ENCODE measurements around the gene SULT1E1.

Gene SULT1E1

DNA sequence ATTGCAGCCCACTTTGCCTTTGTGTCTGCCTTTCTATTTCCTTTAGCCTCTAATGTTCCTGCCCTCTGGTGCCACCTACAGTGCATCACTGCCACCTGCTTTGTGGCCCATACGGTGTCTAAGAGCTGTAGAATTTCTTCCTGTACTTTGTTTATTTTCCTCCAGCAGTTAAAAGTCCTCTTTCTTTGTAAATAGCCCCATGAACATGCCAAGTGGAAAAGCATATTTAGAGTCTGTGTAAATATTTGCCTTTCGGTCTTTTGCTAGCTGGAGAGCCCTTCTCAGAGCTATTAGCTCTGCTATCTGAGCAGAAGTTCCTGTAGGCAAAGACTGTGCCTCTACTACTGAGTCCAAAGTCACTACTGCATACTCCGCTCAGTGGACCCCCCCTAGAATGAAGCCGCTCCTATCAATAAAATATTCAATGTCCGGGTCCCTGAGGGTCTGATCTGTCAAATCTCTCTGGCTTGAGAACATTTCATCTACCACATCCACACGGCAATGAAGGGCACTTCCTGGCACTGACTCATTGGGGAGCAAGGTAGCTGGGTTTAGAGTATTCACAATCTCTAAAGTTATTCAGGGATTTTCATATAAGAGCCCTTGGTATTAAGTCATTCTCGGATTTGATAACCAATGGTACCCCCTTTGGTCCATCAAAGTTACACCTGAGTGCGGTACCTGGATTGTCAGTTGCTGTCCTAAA lies 36.3 kb downstream of the SULT1E1 start:
- ChIA-PET CTCF (interaction anchor here (0.7 to 1.6 kb wide), 9 partner anchors 8 to 447 kb away, joined by 3 to 7 read pairs (median 3); no protein-coding TSS in a partner anchor), POLR2A (no interaction called here)
- no peaks in the 10 kb centered on the region for H3K36me3 ChIP-seq (ENCODE audit: control insufficient read depth in 2 of 2, insufficient read depth in 1 of 2, low read length in 2 of 2)
- no peaks in the 10 kb centered on the region for H3K4me1 ChIP-seq (ENCODE audit: control insufficient read depth, insufficient read depth, low read length)
- H3K4me3 ChIP-seq (ENCODE audit: low read depth, low read length), result no peak overlapping the region
- TF ChIP-seq SCRT2 (tag by site-specific recombination; IDR thresholded peaks at IDR 0.05), result no peak
- TF ChIP-seq ZNF530 (tag by site-specific recombination; IDR thresholded peaks at IDR 0.05; ENCODE audit: low read depth), result no peak
- no peak for TF ChIP-seq ZNF354C (tag by site-specific recombination; IDR thresholded peaks at IDR 0.05; ENCODE audit: borderline replicate concordance, low read depth)
- TF ChIP-seq ZXDB (tag by site-specific recombination; IDR thresholded peaks at IDR 0.05), result no peak
- no peak for TF ChIP-seq ZFHX2 (tag by site-specific recombination; conservative IDR thresholded peaks at IDR 0.05)
- no peak for TF ChIP-seq ZEB2 (tag by site-specific recombination; IDR thresholded peaks at IDR 0.05)
- TF ChIP-seq ZNF157 (tag by site-specific recombination; IDR thresholded peaks at IDR 0.05), result no peak
- no peak for TF ChIP-seq KLF1 (tag by site-specific recombination; IDR thresholded peaks at IDR 0.05)
- TF ChIP-seq ZNF37A (tag by site-specific recombination; IDR thresholded peaks at IDR 0.05), result no peak
- TF ChIP-seq ZNF768 (tag by site-specific recombination; IDR thresholded peaks at IDR 0.05), result no peak
- no peak for TF ChIP-seq INSM2 (tag by site-specific recombination; IDR thresholded peaks at IDR 0.05)
- TF ChIP-seq SP2 (tag by site-specific recombination; IDR thresholded peaks at IDR 0.05), result no peak
- no peak for TF ChIP-seq ZNF148 (tag by site-specific recombination; IDR thresholded peaks at IDR 0.05; ENCODE audit: borderline replicate concordance)
- TF ChIP-seq ZBTB8A (tag by site-specific recombination; IDR thresholded peaks at IDR 0.05), result no peak
- no peak for TF ChIP-seq ZNF138 (tag by site-specific recombination; IDR thresholded peaks at IDR 0.05; ENCODE audit: borderline replicate concordance)
- TF ChIP-seq KLF8 (tag by site-specific recombination; IDR thresholded peaks at IDR 0.05), result no peak
- no peak for TF ChIP-seq ZNF175 (tag by site-specific recombination; IDR thresholded peaks at IDR 0.05)
- TF ChIP-seq ZNF596 (tag by site-specific recombination; IDR thresholded peaks at IDR 0.05), result no peak
- TF ChIP-seq, protein P1, sequence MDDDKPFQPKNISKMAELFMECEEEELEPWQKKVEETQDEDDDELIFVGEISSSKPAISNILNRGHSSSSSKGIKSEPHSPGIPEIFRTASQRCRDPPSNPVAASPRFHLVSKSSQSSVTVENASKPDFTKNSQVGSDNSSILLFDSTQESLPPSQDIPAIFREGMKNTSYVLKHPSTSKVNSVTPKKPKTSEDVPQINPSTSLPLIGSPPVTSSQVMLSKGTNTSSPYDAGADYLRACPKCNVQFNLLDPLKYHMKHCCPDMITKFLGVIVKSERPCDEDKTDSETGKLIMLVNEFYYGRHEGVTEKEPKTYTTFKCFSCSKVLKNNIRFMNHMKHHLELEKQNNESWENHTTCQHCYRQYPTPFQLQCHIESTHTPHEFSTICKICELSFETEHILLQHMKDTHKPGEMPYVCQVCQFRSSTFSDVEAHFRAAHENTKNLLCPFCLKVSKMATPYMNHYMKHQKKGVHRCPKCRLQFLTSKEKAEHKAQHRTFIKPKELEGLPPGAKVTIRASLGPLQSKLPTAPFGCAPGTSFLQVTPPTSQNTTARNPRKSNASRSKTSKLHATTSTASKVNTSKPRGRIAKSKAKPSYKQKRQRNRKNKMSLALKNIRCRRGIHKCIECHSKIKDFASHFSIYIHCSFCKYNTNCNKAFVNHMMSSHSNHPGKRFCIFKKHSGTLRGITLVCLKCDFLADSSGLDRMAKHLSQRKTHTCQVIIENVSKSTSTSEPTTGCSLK (tag by site-specific recombination; IDR thresholded peaks at IDR 0.05), result no peak
- TF ChIP-seq REPIN1 (tag by site-specific recombination; IDR thresholded peaks at IDR 0.05; ENCODE audit: low read depth), result no peak
- H3K27ac ChIP-seq (ENCODE audit: extremely low read depth, low read depth, low read length), result no peak overlapping the region
- no peaks in the 10 kb centered on the region for H3K9me3 ChIP-seq (ENCODE audit: control insufficient read depth, insufficient read depth, low read depth, low read length)

Measured in HEK293 (cell line).